ENCODE measurements around the gene SNX8.

GRCh38 chr7:2316578-2316977 lies 2.3 kb upstream of the SNX8 start:
- TF ChIP-seq E2F5 (CRISPR knock-in tag; IDR thresholded peaks at IDR 0.05) = no peak
- no peak for TF ChIP-seq RAD21 (CRISPR knock-in tag; conservative IDR thresholded peaks at IDR 0.05 in 1 of 2, IDR thresholded peaks at IDR 0.05 in 1 of 2)
- no peak for TF ChIP-seq CTCF (IDR thresholded peaks at IDR 0.05 in 2 of 3, conservative IDR thresholded peaks at IDR 0.05 in 1 of 3; ENCODE audit: insufficient read depth in 2 of 3, low read depth in 1 of 3, low read length in 3 of 3)
- TF ChIP-seq EP300 (IDR thresholded peaks at IDR 0.05; ENCODE audit: low read length) = no peak
- TF ChIP-seq TRIM24 (IDR thresholded peaks at IDR 0.05) = no peak

Measured in K562 (cell line).